HepG2 (cell line): Measurements from ENCODE around the gene MICALL2. TPM values are rescaled to one million over a fixed set of nuclear protein-coding genes. Genes with fewer than 3 reads are reported as not detected.

ENCODE experiments used
- HIVEP1 ChIP-seq: sonication (generic); formaldehyde crosslinking; IDR thresholded peaks from 2 replicates; pipeline ENCODE4 v1.4.0; 2020; ENCODE audit warnings: mild to moderate bottlenecking, missing genetic modification reagents
- YEATS4 ChIP-seq: sonication (generic); formaldehyde crosslinking; IDR thresholded peaks from 2 replicates; pipeline ENCODE4 v1.4.0; 2020; ENCODE audit warnings: missing genetic modification reagents, borderline replicate concordance
- ZBTB7A ChIP-seq: sonication (generic); formaldehyde crosslinking; IDR thresholded peaks from 2 replicates; pipeline ENCODE4 v1.8.0; 2022; ENCODE audit warnings: mild to moderate bottlenecking, missing genetic modification reagents
- ZNF451 ChIP-seq: sonication (generic); formaldehyde crosslinking; IDR thresholded peaks from 2 replicates; pipeline ENCODE4 v1.5.0; 2020; ENCODE audit warnings: mild to moderate bottlenecking, missing genetic modification reagents
- ZNF547 ChIP-seq: sonication (generic); formaldehyde crosslinking; IDR thresholded peaks from 2 replicates; pipeline ENCODE4 v1.5.1; 2020; ENCODE audit warnings: mild to moderate bottlenecking, missing genetic modification reagents
- polyA plus RNA-seq, 8 experiments: library from polyadenylated mRNA; depleted of rRNA in 3 of 8; stranded (reverse) in 7 of 8; unstranded in 1 of 8; fragments of >200 nt; fragmentation: Illumina TruSeq in 4 of 8; extraction: Trizol in 4 of 8; gene quantifications; 2 replicates each; pipeline versions ENCODE4 v1.2.1 to v1.2.3, GENCODE V29; 2011 to 2016; ENCODE audit warnings: low read depth in 4 of 8, missing spikeins in 1 of 8, mixed read lengths in 1 of 8; ENCODE audit not compliant: insufficient read depth in 1 of 8
- total RNA-seq, 5 experiments: library from RNA; depleted of rRNA; stranded (reverse); fragments of >200 nt; fragmentation: Illumina TruSeq; extraction: Trizol; gene quantifications; 2 replicates each; pipeline ENCODE4 v1.2.3, GENCODE V29; 2016; ENCODE audit warnings: low read depth in 1 of 5
- TF ChIP-seq, protein P1 (sequence below): sonication (generic); formaldehyde crosslinking; IDR thresholded peaks from 2 replicates; pipeline ENCODE4 v1.8.1; 2023; ENCODE audit warnings: mild to moderate bottlenecking, missing genetic modification reagents
- TF ChIP-seq, protein P2 (sequence below), 2 experiments: fragments of 450-650 bp in 1 of 2; sonication (generic) in 1 of 2; formaldehyde crosslinking in 1 of 2; IDR thresholded peaks; 2 replicates each; pipeline versions ENCODE4 v1.6.1 to v1.8.0; 2016 to 2022; ENCODE audit warnings: antibody characterized with exemption in 1 of 2, mild to moderate bottlenecking in 1 of 2, missing genetic modification reagents in 1 of 2
- TF ChIP-seq, protein P3 (sequence below): sonication (generic); formaldehyde crosslinking; IDR thresholded peaks from 2 replicates; pipeline ENCODE4 v1.8.0; 2022; ENCODE audit warnings: mild to moderate bottlenecking, missing genetic modification reagents, borderline replicate concordance
- TF ChIP-seq, protein P4 (sequence below): sonication (generic); formaldehyde crosslinking; IDR thresholded peaks from 2 replicates; pipeline ENCODE4 v1.5.1; 2020; ENCODE audit warnings: mild to moderate bottlenecking, missing genetic modification reagents, moderate library complexity

MICALL2 gene
- total and polyA plus RNA-seq, 2 of the 13 experiments (the other 11 are each of a cell fraction or from before 2014, with no cell fraction given): 5.8 to 12.4 TPM

DNA sequence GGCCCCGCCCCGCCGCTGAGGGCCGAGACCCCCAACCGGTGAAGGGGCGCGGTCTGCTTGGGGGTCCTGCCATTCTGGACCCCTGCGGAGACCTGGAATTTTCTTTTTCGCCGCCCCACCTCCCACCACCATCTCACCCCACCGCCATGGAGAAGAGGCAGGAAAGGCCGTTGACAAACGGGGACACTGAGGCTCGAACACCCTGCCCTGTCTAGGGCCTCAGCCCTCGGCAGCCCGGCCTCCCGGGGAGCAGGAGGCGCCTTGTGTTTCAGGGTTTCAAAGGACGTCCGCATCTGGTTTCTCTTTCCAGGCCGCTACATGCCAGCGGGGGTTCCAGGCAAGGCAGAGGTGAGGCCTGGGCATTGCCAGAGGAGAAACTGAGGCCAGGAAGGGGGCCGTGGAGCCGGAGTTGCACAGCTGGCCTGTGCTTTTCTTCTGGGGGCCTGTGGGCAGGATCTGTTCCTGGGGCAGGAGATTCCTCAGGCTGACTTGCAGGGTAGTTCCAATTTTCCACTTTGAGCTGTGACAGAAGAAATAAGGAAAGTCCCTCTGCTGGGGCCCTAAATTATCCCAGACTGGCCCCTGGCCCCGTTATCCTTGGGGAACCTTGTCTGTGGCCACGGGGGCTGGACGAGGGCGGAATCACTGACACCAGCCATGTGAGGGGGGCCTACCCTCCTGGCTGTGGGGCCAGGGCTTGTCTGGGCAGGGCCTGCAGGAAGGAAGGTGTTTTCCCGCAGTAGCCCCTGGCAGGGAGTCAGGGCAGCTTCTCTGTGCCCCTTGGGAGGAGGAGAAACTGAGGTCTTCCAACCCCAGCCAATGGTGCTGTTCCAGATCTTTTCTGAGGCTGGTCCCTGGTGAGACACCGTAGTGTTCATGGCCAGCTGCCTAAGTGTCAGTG lies 900 bp upstream of the MICALL2 start (continued):
- TF ChIP-seq ZNF547 (peak; percentile 42), ZNF451 (CRISPR knock-in tag) (no peak), HIVEP1 (0 out of 2 replicates have a peak, but pooled peaks have one; percentile 10), ZBTB7A (CRISPR knock-in tag) (0 out of 2 replicates have a peak, but pooled peaks have one; percentile 53), YEATS4 (peak; percentile 10)
- TF ChIP-seq, protein P1, sequence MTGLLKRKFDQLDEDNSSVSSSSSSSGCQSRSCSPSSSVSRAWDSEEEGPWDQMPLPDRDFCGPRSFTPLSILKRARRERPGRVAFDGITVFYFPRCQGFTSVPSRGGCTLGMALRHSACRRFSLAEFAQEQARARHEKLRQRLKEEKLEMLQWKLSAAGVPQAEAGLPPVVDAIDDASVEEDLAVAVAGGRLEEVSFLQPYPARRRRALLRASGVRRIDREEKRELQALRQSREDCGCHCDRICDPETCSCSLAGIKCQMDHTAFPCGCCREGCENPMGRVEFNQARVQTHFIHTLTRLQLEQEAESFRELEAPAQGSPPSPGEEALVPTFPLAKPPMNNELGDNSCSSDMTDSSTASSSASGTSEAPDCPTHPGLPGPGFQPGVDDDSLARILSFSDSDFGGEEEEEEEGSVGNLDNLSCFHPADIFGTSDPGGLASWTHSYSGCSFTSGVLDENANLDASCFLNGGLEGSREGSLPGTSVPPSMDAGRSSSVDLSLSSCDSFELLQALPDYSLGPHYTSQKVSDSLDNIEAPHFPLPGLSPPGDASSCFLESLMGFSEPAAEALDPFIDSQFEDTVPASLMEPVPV (CRISPR knock-in tag): 0 out of 2 replicates have a peak, but pooled peaks have one; percentile 12
- TF ChIP-seq, protein P2, sequence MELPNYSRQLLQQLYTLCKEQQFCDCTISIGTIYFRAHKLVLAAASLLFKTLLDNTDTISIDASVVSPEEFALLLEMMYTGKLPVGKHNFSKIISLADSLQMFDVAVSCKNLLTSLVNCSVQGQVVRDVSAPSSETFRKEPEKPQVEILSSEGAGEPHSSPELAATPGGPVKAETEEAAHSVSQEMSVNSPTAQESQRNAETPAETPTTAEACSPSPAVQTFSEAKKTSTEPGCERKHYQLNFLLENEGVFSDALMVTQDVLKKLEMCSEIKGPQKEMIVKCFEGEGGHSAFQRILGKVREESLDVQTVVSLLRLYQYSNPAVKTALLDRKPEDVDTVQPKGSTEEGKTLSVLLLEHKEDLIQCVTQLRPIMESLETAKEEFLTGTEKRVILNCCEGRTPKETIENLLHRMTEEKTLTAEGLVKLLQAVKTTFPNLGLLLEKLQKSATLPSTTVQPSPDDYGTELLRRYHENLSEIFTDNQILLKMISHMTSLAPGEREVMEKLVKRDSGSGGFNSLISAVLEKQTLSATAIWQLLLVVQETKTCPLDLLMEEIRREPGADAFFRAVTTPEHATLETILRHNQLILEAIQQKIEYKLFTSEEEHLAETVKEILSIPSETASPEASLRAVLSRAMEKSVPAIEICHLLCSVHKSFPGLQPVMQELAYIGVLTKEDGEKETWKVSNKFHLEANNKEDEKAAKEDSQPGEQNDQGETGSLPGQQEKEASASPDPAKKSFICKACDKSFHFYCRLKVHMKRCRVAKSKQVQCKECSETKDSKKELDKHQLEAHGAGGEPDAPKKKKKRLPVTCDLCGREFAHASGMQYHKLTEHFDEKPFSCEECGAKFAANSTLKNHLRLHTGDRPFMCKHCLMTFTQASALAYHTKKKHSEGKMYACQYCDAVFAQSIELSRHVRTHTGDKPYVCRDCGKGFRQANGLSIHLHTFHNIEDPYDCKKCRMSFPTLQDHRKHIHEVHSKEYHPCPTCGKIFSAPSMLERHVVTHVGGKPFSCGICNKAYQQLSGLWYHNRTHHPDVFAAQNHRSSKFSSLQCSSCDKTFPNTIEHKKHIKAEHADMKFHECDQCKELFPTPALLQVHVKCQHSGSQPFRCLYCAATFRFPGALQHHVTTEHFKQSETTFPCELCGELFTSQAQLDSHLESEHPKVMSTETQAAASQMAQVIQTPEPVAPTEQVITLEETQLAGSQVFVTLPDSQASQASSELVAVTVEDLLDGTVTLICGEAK (IDR thresholded peaks at IDR 0.05): no peak
- TF ChIP-seq, protein P2 (CRISPR knock-in tag; IDR thresholded peaks at IDR 0.05): no peak
- TF ChIP-seq, protein P3, sequence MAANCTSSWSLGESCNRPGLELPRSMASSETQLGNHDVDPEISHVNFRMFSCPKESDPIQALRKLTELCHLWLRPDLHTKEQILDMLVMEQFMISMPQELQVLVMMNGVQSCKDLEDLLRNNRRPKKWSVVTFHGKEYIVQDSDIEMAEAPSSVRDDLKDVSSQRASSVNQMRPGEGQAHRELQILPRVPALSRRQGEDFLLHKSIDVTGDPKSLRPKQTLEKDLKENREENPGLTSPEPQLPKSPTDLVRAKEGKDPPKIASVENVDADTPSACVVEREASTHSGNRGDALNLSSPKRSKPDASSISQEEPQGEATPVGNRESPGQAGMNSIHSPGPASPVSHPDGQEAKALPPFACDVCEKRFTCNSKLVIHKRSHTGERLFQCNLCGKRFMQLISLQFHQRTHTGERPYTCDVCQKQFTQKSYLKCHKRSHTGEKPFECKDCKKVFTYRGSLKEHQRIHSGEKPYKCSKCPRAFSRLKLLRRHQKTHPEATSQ (CRISPR knock-in tag): no peak
- TF ChIP-seq, protein P4, sequence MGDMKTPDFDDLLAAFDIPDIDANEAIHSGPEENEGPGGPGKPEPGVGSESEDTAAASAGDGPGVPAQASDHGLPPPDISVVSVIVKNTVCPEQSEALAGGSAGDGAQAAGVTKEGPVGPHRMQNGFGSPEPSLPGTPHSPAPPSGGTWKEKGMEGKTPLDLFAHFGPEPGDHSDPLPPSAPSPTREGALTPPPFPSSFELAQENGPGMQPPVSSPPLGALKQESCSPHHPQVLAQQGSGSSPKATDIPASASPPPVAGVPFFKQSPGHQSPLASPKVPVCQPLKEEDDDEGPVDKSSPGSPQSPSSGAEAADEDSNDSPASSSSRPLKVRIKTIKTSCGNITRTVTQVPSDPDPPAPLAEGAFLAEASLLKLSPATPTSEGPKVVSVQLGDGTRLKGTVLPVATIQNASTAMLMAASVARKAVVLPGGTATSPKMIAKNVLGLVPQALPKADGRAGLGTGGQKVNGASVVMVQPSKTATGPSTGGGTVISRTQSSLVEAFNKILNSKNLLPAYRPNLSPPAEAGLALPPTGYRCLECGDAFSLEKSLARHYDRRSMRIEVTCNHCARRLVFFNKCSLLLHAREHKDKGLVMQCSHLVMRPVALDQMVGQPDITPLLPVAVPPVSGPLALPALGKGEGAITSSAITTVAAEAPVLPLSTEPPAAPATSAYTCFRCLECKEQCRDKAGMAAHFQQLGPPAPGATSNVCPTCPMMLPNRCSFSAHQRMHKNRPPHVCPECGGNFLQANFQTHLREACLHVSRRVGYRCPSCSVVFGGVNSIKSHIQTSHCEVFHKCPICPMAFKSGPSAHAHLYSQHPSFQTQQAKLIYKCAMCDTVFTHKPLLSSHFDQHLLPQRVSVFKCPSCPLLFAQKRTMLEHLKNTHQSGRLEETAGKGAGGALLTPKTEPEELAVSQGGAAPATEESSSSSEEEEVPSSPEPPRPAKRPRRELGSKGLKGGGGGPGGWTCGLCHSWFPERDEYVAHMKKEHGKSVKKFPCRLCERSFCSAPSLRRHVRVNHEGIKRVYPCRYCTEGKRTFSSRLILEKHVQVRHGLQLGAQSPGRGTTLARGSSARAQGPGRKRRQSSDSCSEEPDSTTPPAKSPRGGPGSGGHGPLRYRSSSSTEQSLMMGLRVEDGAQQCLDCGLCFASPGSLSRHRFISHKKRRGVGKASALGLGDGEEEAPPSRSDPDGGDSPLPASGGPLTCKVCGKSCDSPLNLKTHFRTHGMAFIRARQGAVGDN: peak; percentile 18; the same call in 1 of the 2 replicates
